ENCODE measurements around the gene PCID2. TPM values are rescaled to one million over a fixed set of nuclear protein-coding genes. Genes with fewer than 3 reads are reported as not detected.

The PCID2 gene
- total RNA-seq, 3 donors from 2014 or later = 63.3 to 68.1 (median 66.9) TPM

DNA sequence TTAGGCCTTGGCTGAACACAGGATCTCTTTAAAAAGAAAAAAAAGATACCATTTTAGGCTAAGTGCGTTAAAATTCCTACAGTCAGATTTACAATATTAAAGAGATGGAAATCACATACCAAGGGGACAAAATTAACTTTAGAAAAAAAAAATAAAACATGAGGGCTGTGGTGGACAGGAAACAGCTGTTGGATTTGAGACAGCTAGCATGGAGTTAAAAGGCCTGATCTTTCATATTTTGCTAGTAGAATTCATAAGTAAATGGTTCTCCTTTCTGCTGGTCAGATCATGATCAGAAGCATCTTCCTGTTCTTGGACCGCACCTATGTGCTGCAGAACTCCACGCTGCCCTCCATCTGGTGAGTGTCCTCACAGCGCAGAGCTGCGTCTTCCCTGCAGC is 20.7 kb upstream of the PCID2 start:
- Mint-ChIP-seq H3K27me3 (ENCODE audit: low read depth) (no peaks in the 10 kb centered on the region), H3K9me3 (no peaks in the 10 kb centered on the region), H3K4me1 (ENCODE audit: low read depth) (no peaks in the 10 kb centered on the region), H3K36me3 (ENCODE audit: insufficient read depth) (peaks cover 55% of the 10 kb centered on the region), H3K4me3 (no peak overlapping the region)
- DNase-seq (no peak), ATAC-seq (no peak)

DNA sequence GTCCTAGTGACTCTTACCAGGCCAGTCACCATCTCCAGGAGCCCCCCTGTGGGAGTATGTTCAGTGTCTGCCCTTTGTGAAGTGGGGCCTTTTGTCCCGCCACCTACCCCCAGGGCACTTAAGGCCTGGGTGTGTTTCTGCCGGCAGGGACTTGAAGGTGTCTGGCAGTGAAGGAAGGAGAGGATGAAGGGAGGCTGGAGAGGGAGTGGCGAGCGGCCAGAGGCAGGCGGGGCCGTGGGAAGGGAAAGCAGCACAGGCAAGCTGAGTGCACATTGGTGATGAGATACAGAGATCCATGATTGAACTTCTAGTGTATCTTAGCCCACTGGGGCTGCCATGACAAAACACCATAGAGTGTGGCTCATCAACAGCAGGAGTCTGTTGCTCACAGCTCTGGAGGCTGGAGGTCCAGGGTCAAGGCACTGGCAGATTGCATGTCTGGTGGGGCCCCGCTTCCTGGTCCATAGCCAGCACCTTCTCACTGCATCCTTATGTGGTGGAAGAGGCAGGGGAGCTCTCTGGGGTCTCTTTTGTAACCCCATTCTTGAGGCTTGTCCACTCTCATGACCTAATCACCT is 18.5 kb upstream of the PCID2 start:
- ATAC-seq (no peak), DNase-seq (no peak)
- H3K4me3 Mint-ChIP-seq = no peak overlapping the region
- peaks cover 55% of the 10 kb centered on the region for H3K36me3 Mint-ChIP-seq (ENCODE audit: insufficient read depth)
- H3K27me3 Mint-ChIP-seq (ENCODE audit: low read depth) = no peaks in the 10 kb centered on the region
- H3K9me3 Mint-ChIP-seq = no peaks in the 10 kb centered on the region
- peaks cover 5% of the 10 kb centered on the region for H3K4me1 Mint-ChIP-seq (ENCODE audit: low read depth)

DNA sequence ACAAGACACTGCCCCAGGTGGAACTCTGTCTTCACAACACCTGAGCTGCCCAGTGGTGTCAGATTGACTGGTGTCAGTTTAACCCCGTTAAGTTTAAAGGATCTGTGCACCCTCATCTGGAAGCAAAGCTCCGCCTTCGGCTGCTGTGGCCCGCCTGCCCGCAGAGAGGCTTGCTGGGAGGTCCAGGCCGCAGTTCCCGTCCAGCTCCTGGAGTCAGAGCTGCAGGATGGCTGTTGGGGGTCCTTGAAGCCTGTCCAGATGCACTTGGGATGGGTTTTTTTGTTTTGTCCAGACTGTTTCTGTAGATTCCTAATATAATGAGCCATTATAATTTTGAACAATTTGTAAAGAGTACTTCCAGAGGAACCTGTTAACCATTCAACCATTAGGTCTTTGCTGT is 17.0 kb upstream of the PCID2 start:
- H3K9me3 Mint-ChIP-seq = no peaks in the 10 kb centered on the region
- H3K27me3 Mint-ChIP-seq (ENCODE audit: low read depth) = no peaks in the 10 kb centered on the region
- ATAC-seq (no peak), DNase-seq (no peak)
- H3K4me3 Mint-ChIP-seq = no peak overlapping the region
- peaks cover 12% of the 10 kb centered on the region for H3K4me1 Mint-ChIP-seq (ENCODE audit: low read depth)
- peaks cover 58% of the 10 kb centered on the region for H3K36me3 Mint-ChIP-seq (ENCODE audit: insufficient read depth)

DNA sequence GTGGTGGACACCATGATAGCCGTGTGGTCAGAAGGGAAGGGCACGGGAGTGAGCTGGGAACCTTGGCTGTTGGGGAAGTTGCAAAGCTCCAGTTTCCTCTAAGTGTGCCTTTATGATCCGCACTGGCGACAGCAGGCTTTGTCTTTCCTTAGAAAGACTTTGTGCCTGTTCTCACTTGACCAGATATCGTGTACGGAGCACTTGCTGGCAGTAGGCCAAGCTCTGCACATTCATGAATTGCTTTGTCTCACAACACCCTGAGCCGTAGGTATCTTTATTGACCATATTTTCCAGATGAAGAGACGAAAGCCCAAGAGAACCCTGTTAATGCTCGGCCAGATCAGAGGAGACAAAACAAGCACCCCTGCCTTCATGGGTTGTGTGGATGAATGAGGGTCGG is 16.0 kb upstream of the PCID2 start:
- no peak overlapping the region for H3K4me3 Mint-ChIP-seq
- no peak for ATAC-seq
- peaks cover 12% of the 10 kb centered on the region for H3K4me1 Mint-ChIP-seq (ENCODE audit: low read depth)
- no peaks in the 10 kb centered on the region for H3K9me3 Mint-ChIP-seq
- no peaks in the 10 kb centered on the region for H3K27me3 Mint-ChIP-seq (ENCODE audit: low read depth)
- peaks cover 57% of the 10 kb centered on the region for H3K36me3 Mint-ChIP-seq (ENCODE audit: insufficient read depth)
- no peak for DNase-seq

DNA sequence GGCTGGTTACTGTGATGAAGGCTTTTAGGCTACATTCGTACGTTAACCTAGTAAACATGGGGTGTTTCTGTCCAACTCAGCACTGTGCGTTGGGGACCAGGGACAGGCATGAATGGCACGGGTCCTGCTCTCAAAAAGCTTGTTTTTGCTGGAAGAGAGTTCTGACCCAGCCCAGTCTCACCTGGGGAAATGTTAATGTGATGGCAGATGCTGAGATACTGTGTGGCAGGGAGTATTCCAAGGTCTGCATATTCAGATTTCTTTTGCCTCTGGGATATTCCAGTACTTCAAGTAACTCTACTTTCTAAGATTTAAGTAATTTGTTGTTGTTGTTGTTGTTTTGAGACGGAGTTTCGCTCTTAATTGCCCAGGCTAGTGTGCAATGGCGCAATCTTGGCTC is 14.6 kb upstream of the PCID2 start:
- DNase-seq (no peak), ATAC-seq (no peak)
- Mint-ChIP-seq H3K9me3 (no peaks in the 10 kb centered on the region), H3K27me3 (ENCODE audit: low read depth) (no peaks in the 10 kb centered on the region), H3K4me1 (ENCODE audit: low read depth) (peaks cover 16% of the 10 kb centered on the region), H3K4me3 (no peak overlapping the region), H3K36me3 (ENCODE audit: insufficient read depth) (peaks cover 54% of the 10 kb centered on the region)

DNA sequence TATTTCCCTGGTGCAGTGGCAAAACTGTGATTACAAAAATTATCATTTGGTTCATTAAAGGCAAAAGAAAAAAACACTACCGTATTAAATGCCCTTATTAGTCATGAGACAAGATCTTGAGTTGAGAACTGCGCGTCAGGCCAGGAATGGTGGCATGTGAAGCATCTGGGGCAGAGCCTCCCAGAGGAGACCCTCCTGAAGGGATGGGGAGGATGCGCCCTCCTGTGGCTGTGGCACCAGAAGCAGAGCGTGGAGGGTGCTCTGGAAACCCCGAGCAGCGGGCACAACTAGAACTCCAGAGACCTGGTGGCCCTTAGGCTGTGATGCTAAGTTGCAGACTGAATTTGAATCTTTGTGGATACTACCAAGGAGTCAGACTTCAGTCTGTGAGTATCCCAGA is 12.4 kb upstream of the PCID2 start:
- Mint-ChIP-seq H3K4me1 (ENCODE audit: low read depth) (peaks cover 18% of the 10 kb centered on the region), H3K9me3 (no peaks in the 10 kb centered on the region), H3K4me3 (no peak overlapping the region), H3K27me3 (ENCODE audit: low read depth) (no peaks in the 10 kb centered on the region), H3K36me3 (ENCODE audit: insufficient read depth) (peaks cover 40% of the 10 kb centered on the region)
- peak; percentile 14 for DNase-seq
- ATAC-seq = peak in 1 of 2 donors; percentile 36

DNA sequence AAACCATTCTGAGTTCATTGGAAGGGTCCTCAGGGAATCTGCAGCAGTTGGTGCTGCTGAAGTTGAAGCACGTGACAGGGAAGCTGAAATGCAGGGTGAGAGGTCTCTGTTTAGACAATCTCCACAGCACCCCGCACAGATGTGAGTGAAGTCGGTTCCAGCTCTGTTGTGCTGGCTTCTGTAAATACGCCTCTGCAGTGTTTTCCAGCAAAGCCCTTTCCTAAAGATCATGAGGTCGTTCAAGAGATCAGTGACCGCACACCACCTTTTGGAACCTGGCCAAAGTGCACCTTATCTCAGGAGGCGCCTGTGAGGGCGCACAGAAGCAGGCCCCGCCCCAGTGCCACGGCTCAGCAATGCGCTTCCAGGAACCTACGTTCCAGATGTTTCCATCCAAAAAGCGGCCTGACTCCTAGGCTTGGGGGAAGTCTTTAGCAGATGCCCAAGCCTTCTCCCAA is 11.7 kb upstream of the PCID2 start:
- ATAC-seq (no peak), DNase-seq (no peak)
- Mint-ChIP-seq H3K4me1 (ENCODE audit: low read depth) (peaks cover 18% of the 10 kb centered on the region), H3K27me3 (ENCODE audit: low read depth) (no peaks in the 10 kb centered on the region), H3K4me3 (no peak overlapping the region), H3K36me3 (ENCODE audit: insufficient read depth) (peaks cover 40% of the 10 kb centered on the region), H3K9me3 (no peaks in the 10 kb centered on the region)

DNA sequence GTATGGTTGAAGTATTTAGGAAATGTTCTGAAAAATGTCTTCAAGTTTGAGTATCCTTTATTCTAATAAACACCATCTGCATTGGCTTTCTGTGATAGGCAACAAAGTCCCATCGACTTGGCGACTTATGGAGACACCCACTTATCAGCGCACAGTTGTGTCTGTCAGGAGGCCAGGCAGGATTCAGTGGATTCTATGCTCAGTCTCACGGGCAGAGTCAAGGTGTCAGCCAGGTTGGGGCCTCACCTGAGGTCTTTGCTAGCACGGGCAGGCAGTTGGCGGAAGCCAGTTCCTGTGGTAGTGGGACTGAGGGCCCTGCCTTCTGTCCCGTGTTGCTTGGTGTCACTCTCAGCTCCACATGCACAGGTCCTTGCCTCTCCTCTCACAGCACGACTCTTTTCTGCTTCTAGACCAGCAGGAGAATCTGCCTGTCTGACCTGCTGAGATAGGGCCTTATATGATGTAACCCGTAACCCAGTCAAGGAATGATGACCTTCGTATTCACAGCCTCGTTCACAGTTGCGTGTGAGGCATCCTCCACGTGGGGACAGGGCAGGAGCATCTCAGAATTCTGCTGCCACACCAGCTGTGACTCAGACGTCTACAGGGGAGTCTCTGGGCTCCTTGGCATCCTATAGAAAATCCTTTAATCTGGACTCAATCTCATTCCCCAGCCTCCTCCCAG is 10.9 kb upstream of the PCID2 start:
- Mint-ChIP-seq H3K4me1 (ENCODE audit: low read depth) (peaks cover 18% of the 10 kb centered on the region), H3K36me3 (ENCODE audit: insufficient read depth) (peaks cover 33% of the 10 kb centered on the region), H3K27me3 (ENCODE audit: low read depth) (no peaks in the 10 kb centered on the region), H3K9me3 (no peaks in the 10 kb centered on the region), H3K4me3 (no peak overlapping the region)
- DNase-seq (no peak), ATAC-seq (no peak)

DNA sequence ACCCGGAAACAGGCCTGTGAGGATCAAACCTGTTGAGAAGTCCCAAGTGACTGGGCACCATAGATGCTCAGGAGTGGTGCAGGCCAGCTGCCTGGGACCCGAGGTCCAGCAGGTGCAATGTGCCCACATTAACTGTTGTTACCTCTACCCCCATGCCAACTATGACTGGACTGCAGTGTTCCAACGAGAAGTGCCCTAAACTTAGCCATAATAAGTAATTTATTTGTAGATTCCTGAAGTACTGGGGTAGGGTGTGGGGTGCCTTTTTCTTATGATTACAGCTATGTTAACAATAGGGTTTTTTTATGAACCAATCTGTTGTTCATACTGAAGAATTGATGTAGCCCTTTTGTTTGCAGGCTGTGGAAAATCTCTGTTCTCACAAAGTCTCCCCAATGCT is 10.1 kb upstream of the PCID2 start:
- H3K4me1 Mint-ChIP-seq (ENCODE audit: low read depth) = peaks cover 18% of the 10 kb centered on the region

DNA sequence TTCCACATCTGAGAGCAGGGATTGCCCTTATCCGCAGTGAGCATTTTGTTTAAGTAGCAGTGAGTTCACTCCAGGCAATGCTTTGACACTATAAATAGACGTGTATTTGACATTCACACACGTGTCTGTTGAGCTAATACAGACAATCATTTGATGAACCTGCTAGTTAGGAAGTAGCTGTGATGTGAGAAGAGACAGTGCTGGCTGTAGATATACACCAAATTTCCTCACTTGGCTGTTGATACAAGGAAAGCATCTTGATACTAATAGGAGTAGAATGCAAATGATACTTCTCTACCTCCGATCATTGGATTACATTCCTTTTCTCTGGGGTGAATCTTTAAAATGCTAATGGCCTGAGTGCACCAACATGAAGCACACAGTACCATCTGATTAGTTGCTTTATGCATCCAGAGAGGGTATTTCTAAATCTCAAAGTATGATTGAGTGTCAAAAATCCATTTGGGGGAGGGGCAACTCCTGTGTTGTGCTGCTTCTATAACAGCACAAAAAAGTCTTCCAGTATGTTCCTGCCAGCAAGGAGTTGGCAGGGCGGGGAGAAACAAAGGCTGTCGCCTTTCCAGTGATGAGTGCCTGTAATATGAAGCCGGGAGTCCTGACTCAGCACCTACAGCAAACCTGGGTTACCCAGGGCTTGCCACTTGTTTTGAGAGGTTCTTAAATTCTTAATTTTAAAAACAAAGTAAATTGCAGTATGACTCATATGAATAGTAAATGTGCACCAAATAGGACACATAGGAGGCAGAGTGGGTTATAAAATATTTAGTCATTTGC is 8.0 kb upstream of the PCID2 start:
- Mint-ChIP-seq H3K9me3 (no peaks in the 10 kb centered on the region), H3K36me3 (ENCODE audit: insufficient read depth) (peaks cover 29% of the 10 kb centered on the region), H3K4me3 (no peak overlapping the region), H3K4me1 (ENCODE audit: low read depth) (peaks cover 26% of the 10 kb centered on the region), H3K27me3 (ENCODE audit: low read depth) (no peaks in the 10 kb centered on the region)
- DNase-seq = no peak
- peak; percentile 31 to 36 for ATAC-seq

More for the DNA sequence above, 10.1 kb upstream of the PCID2 start:
- no peaks in the 10 kb centered on the region for H3K27me3 Mint-ChIP-seq (ENCODE audit: low read depth)
- H3K4me3 Mint-ChIP-seq = no peak overlapping the region
- ATAC-seq (no peak), DNase-seq (no peak)
- no peaks in the 10 kb centered on the region for H3K9me3 Mint-ChIP-seq
- peaks cover 32% of the 10 kb centered on the region for H3K36me3 Mint-ChIP-seq (ENCODE audit: insufficient read depth)

DNA sequence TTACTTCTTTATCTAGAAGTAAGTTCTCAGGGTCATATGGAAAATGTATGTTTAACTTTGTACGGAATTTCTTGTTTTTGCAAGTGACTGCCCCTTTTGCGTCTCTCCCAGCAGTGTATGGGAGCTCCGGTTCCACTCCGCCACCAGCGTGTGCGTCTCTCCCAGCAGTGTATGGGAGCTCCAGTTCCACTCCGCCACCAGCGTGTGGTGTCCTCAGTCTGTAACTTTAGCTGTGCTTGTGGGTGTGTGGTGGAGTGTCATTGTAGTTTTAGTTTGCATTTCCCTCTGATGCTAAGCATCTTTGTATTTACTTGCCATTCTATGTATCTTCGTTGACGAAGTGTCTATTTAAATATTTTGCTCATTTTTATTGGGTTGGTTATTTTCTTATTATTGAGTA is 3.3 kb upstream of the PCID2 start:
- no peaks in the 10 kb centered on the region for H3K9me3 Mint-ChIP-seq

DNA sequence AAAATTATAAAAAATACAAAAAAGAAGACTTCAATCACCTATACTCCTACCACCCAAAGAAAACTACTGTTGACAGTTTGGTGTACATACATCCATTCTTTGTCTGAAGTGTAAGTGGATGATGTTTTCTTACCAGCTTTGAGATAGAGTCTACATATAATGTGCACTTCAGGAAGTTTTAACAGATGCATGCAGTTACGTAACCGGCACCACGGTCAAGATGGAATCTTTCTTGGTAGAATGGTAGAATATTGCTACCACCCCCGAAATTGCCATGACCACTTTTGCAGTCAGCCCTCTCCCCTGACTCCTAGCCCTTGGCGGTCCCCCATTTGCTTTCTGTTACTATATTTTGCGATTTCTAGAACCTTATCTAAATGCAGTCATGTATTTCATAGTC is 2.4 kb upstream of the PCID2 start:
- H3K4me1 Mint-ChIP-seq (ENCODE audit: low read depth) = peaks cover 45% of the 10 kb centered on the region

More for the DNA sequence above, 3.3 kb upstream of the PCID2 start:
- H3K36me3 Mint-ChIP-seq (ENCODE audit: insufficient read depth) = peaks cover 24% of the 10 kb centered on the region
- no peak for DNase-seq
- H3K4me1 Mint-ChIP-seq (ENCODE audit: low read depth) = peaks cover 35% of the 10 kb centered on the region
- H3K27me3 Mint-ChIP-seq (ENCODE audit: low read depth) = no peaks in the 10 kb centered on the region
- peak overlapping the region; percentile 83 for H3K4me3 Mint-ChIP-seq
- ATAC-seq = no peak

DNA sequence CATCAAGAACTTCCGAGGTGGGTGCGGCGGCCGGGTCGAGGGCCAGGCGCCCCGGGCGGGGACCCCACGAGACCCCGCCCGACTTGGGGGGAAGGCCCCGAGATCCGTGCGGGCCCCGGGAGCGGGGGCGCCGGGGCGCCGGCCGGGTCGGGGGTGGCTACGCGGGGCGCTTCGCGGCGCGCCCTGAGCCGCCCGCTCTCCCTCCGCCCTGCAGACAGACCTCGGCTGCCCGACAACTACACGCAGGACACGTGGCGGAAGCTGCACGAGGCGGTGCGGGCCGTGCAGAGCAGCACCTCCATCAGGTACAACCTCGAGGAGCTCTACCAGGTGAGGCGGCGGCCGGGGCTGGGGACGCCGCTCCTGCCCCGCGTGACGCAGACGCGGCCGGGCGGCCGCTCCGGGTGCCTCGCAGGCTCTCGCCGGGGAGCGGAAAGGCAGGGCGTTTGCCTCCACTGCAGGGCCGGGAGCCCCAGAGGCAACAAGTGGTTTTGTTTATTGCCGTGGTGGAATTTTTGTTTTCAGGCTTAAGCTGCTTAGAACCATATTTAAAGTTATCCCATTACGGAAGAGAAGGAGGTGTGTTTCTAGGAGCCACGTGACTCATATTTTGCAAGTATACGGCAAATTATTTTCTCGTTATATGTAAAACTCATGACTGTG is 1.4 kb upstream of the PCID2 start:
- Mint-ChIP-seq H3K9me3 (no peaks in the 10 kb centered on the region), H3K4me3 (peak overlapping the region; percentile 83), H3K27me3 (ENCODE audit: low read depth) (no peaks in the 10 kb centered on the region), H3K36me3 (ENCODE audit: insufficient read depth) (peaks cover 32% of the 10 kb centered on the region), H3K4me1 (ENCODE audit: low read depth) (peaks cover 54% of the 10 kb centered on the region)
- peak; percentile 46 to 49 for ATAC-seq
- DNase-seq = peak; percentile 64

More for the DNA sequence above, 2.4 kb upstream of the PCID2 start:
- no peak for ATAC-seq
- Mint-ChIP-seq H3K9me3 (no peaks in the 10 kb centered on the region), H3K36me3 (ENCODE audit: insufficient read depth) (peaks cover 27% of the 10 kb centered on the region), H3K4me3 (peak overlapping the region; percentile 83), H3K27me3 (ENCODE audit: low read depth) (no peaks in the 10 kb centered on the region)
- no peak for DNase-seq

DNA sequence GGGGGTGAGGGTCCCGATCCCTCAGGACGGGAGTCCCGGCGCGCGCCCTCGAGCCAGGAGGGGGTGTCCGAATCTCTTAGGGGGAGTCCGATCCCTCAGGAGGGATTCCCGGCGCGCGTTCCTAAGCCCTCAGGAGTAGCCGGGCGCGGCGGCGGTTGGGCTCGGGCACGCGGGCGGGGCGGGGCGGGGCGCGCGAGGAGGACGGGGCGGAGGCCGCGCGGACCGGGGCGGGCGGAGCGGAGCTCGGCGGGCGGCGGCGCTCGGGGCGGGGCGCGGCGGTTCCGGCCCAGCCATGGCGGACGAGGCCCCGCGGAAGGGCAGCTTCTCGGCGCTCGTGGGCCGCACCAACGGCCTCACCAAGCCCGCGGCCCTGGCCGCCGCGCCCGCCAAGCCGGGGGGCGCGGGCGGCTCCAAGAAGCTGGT is 878 bp upstream of the PCID2 start, which contains the start of gene CUL4A:
Gene CUL4A (plus strand): TSS at position 278 of the 423 bp plus-strand sequence. CDS start 15 bp downstream, at position 293.
- ATAC-seq (peak; percentile 69 to 72), DNase-seq (peak; percentile 63)
- Mint-ChIP-seq H3K4me1 (ENCODE audit: low read depth) (peaks cover 55% of the 10 kb centered on the region), H3K36me3 (ENCODE audit: insufficient read depth) (peaks cover 32% of the 10 kb centered on the region), H3K27me3 (ENCODE audit: low read depth) (no peaks in the 10 kb centered on the region), H3K4me3 (peak within 1 kb of the TSS; percentile 91), H3K9me3 (no peaks in the 10 kb centered on the region)
